GM19043 (cell line): ENCODE measurements around the gene MAGEA3.
"Not testable (repeated sequence)": the region's sequence is repeated elsewhere in the genome, so short reads cannot be mapped to it uniquely, and the experiment has no call there.

ENCODE experiments used
- ATAC-seq: cut with Tn5 transposase; IDR thresholded peaks from one replicate; pipeline ENCODE4 v1.9.1; 2021; ENCODE audit warnings: low read depth; ENCODE audit not compliant: unreplicated experiment

MAGEA3 gene

GRCh38 chrX:152735101-152735500 is 36.5 kb downstream of the MAGEA3 start:
- no peak for ATAC-seq

GRCh38 chrX:152735860-152736511 is 37.4 kb downstream of the MAGEA3 start:
- ATAC-seq = no peak

GRCh38 chrX:152736528-152736927 is 37.9 kb downstream of the MAGEA3 start:
- ATAC-seq = not testable (repeated sequence)

- ATAC-seq = no peak
These were observed 40.0 kb downstream of the MAGEA3 start for GRCh38 chrX:152738560-152738959.
